Epithelial cell of esophagus (primary cell): Measurements from ENCODE around the gene PSEN1.

Experiments used
- DNase-seq: peaks from one replicate; pipeline ENCODE4 v3.0.0; 2010; ENCODE audit warnings: low read depth
- H3K4me3 ChIP-seq: 2 replicates; pipeline ENCODE4 v1.5.1; 2011; ENCODE audit warnings: mild to moderate bottlenecking, low read length, control low read depth
- CTCF ChIP-seq: IDR thresholded peaks from 2 replicates; pipeline ENCODE4 v1.5.1; 2011; ENCODE audit warnings: low read depth, mild to moderate bottlenecking, low read length, control low read depth, inconsistent platforms; ENCODE audit not compliant: insufficient read depth; ENCODE audit errors: missing control alignments

Gene PSEN1

GRCh38 chr14:73227812-73228781 is 91.8 kb downstream of the PSEN1 start:
- H3K4me3 ChIP-seq = no peak overlapping the region
- no peak for TF ChIP-seq CTCF
- peak; percentile 82 for DNase-seq

GRCh38 chr14:73230051-73230450 is 93.7 kb downstream of the PSEN1 start:
- DNase-seq = no peak
- TF ChIP-seq CTCF = no peak

GRCh38 chr14:73231981-73232851 is 95.9 kb downstream of the PSEN1 start:
- H3K4me3 ChIP-seq = no peak overlapping the region
- peak; percentile 20 for DNase-seq
- peak; percentile 21 for TF ChIP-seq CTCF

More at GRCh38 chr14:73230051-73230450, 93.7 kb downstream of the PSEN1 start:
- H3K4me3 ChIP-seq = no peak overlapping the region

GRCh38 chr14:73232984-73233383 is 96.7 kb downstream of the PSEN1 start:
- TF ChIP-seq CTCF = no peak
- DNase-seq = no peak
- no peak overlapping the region for H3K4me3 ChIP-seq

GRCh38 chr14:73233564-73233963 is 97.3 kb downstream of the PSEN1 start:
- no peak overlapping the region for H3K4me3 ChIP-seq
- DNase-seq = no peak
- TF ChIP-seq CTCF = no peak

- no peak for DNase-seq
- TF ChIP-seq CTCF = no peak
- H3K4me3 ChIP-seq = no peak overlapping the region
Measured at GRCh38 chr14:73234029-73234428, 97.7 kb downstream of the PSEN1 start.
